NCI-H526 (cell line): ENCODE data around the gene MVD.
A peak's percentile ranks its signal among the peaks of the same experiment; 100 is the strongest.
"Not testable (repeated sequence)": the region's sequence is repeated elsewhere in the genome, so short reads cannot be mapped to it uniquely, and the experiment has no call there.

Experiments
- DNase-seq, 2 experiments: peaks; one replicate each; lab custom pipeline; 2025; lab: John Stamatoyannopoulos, UW

Gene MVD

DNA sequence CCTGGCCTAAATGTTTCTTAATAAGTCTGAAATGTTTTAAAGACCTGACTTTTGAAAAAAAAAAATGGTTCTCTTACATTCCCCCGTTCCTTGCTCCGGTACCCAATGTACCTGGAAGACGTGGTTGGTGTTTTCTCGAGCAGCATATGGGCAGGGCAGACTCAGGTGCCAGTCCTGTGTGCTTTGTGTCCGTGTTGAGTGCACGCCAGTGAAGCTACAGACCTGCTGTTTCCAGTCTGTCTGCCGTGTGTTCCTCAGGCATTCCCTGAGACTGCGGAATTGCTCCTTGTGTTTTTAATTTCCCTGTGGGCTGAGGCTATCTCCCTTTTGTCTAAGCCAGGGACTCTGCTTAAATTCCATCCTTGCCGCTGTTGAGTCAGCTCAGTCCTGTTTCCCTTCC is 36.2 kb downstream of the MVD start:
- DNase-seq: no peak

DNA sequence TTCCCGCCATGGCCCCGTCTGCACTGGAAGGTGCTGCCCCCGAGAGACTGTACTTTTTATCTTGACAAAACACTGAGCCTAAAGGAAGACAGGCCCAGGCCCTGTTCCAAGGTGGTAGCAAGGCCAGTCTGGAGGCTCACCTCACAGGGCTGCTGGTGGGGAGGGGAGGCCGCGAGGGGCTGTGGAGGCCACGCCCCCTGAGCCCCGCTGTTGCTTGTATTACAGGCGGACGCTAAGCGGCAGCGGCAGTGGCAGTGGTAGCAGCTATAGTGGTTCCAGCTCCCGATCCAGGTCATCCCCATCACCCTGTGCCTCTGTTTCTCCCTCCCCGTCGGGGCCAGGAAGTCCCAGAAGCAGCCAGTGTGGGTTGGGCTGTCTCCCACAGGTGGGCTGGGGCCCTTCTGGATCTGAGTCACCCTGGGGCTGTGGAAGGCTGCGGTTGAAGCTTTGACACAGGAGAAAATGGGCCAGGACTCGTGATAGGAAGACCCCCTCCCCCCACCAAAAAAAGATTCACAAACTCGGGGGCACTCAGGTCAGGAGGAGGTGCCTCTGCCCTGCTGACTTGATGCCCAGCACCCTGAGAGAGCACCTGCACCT is 37.8 kb downstream of the MVD start:
- DNase-seq: no peak

DNA sequence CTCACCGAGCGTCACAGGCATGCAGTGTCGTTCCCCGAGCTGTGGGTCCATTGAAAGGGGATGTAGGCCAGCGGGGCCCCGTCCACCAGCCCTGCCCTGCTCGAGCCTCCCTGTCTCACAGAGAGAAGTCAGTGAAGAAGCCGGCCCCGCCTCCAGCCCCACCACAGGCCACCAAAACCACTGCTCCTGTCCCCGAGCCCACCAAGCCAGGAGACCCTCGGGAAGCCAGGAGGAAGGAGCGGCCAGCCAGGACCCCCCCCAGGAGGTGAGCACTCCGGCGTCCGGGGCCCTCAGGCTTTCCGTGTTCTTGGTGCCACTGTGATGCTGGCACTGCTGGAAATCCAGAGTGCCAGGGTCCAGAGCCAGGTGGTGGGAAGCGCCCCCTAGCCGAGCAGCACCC is 38.4 kb downstream of the MVD start:
- no peak for DNase-seq

DNA sequence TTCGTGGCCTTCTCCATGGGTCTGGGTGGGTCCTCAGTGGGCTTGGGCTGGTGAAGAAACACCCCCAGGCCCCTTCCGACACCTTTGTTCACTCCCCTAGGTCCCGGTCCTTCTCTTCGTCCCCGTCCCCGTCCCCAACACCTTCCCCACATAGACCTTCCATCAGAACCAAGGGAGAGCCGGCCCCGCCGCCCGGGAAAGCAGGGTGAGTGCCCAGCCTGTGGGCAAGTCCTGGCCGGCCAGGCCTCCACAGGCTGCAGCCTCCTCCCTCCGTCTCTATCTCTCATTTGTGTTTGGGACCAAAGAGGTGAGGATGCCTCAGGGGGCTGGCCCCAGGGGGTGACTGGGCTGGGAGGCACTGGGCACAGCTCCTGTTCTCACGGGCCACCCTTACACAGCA is 39.0 kb downstream of the MVD start:
- no peak for DNase-seq

DNA sequence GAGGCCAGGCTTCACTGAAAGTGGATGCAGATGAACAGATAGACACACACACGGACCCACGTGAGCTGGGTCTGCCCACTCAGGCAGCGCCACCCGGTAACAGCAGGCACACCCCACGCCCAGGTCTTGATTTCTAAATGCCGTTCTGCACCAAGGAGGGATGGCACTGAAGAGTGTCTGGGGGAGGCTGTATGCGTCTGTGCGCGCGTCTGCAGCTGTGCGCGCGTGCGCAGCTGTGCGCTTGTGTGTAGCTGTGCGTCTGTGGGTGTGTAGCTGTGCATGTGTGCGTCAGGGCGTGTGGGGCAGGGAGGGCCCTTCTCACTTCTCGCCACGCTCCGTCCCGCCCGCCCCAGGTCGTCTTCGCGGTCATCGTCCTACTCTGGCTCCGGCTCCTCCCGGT is 40.0 kb downstream of the MVD start:
- DNase-seq: no peak

DNA sequence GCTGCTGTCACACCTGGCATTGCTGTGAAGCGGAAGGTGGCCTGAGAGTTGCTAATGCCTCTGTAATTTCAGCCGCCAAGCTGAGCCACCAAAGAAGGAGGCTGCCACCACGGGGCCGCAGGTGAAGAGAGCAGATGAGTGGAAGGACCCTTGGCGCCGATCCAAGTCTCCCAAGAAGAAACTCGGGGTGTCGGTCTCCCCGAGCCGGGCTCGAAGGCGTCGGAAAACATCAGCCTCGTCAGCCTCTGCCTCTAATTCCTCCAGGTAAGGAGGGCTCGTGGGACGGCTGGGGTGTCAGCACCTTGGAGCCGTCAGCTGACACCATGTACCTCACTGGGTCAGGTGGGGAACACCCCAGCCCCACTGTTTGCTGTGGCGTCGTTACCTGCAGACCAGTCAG is 40.8 kb downstream of the MVD start:
- no peak for DNase-seq

DNA sequence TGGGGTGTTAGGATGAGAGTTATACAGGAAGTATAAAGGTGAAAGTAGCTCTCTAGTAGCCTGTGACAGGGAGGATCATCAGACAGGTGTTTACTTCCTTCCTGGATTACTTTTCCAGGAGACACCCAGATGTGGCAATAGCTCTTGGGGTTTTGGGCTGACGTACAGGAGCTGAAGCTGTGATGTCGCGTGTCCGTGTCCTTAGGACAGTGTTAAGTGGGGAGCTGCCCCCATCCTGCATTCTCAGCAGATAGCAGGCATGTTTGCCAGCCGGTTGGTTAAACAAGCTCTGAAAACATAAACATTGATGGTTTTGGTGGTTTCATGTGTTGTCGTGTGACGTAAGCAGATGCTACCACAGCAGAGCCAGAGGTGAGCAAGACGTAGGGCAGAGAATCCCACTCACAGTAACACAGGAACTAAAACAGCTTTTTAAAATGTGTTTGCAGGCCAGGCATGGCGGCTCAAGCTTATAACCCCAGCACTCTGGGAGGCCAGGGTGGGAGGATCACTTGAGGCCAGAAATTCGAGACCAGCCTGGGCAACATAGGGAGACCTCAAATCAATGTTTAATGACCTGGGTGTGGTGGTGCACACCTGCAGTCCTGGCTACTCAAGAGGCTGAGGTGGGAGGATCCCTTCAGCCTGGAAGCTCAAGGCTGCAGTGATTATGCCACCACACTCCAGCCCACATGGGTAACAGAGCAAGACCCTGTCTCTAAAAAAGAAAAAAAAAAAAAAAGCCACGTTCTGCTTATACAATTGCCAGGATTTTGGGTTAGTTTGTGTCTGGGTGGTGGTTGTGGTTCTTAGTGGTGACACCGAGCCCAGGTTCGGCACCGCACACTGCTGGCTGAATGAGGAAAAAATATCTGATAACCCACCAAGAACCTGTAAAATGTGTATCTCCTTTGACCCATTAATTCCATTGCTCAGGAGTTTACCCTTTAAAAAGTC is 42.8 kb downstream of the MVD start:
- DNase-seq: no peak

DNA sequence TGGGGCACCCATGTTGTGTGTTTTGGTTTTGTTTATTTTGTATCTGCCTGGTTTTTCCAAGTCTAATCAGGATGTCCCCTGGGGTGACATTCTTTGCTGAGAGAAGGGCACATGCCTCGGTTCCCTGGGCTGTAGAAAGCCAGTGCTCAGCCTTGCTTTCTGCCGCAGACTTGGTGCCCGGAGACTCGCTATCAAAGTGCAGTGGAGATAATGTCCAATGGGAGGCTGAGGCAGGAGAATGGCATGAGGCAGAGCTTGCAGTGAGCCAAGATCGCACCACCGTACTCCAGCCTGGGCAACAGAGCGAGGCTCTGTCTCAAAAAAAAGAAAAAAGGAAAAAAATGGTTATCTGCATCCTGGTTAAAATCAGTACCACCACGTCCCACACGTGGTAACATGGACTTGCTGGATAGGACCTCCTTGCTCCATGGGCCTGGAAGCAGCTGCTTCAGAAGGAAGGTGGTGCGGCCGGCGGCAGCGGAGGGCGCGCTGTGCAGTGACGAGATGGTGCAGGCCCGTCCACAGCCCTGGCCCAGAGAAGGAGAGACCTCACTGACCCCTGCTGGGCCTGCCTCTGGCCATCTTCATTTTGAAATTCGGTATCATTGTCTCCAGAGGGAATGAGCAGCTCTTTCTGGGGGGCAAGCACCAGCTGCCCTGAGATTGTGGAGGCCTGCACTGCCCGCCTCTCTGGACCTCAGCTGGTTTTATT is 43.8 kb downstream of the MVD start:
- no peak for DNase-seq

DNA sequence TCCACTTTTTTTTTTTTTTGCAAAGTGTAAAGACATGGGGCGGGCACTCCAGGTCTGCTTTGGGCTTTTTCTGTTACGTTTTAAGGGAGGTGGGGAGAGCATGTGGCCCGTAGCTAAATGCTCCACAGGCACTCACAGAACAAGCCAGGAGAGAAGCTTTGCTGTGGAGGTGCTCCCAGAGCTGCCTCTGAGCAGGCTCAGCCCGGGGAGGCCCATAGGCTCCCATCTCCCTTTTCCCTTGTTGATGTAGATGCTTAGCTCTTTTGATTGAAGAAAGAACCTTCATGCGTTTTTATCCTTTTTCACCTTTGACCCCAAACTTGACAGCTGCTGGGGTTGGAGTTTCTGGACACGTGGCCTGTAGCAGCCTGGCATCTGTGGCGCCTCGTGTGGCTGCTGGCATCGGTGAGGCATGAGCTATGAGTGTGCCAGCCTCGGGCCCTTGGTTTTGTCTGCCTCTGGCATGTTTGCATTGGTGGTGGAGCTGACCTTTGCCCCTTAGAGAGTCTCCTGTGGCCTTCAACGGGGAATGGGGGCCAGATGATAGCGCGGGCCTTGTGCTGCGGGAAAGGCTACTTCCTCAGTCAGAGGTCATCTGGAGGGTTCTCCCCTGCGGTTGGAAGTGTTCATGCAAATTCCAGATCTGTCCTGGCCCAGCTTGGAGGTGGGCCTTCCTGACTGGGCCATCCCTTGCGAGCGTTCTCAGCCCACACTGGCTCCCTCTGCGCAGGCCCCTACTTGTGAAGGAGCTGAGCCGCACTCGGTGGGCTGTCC is 44.5 kb downstream of the MVD start:
- DNase-seq: no peak

DNA sequence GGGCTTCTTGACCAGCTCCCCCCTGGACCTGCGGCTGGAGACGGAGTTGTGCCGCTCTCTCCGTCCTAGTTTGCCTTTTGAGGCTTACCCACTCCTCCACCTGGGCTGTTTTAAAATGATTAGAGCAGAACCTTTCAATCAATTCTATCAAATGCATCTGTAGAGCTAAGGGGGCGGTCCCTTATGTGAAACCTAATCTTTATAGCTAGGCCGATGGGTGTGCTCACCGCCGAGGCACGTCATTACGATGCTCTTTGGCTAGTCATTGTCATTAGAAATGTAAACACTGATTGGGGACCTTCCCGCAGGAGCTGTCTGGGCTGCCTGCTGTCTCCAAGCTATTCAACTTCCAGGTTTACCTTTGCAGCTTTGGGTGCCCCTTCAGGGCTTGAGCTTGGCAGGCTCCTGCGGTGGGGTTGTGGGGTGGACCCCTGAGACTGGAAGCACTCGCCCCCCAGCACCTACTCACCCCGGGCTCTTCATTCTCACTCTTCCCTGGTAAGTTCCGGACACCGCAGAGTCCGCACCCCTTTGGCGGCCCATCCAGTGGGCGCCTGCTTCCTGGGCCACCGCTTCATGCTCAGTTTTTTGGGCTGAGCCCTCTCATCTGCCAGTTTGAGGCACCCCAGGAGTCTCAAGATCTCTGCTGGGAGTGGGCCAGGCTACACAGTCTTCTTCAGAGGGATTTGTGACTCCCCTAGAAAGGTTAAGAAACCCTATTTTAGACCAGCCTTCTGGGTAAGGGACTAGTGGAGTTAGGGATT is 45.4 kb downstream of the MVD start:
- DNase-seq: peak in 1 of 2 experiments; percentile 20

DNA sequence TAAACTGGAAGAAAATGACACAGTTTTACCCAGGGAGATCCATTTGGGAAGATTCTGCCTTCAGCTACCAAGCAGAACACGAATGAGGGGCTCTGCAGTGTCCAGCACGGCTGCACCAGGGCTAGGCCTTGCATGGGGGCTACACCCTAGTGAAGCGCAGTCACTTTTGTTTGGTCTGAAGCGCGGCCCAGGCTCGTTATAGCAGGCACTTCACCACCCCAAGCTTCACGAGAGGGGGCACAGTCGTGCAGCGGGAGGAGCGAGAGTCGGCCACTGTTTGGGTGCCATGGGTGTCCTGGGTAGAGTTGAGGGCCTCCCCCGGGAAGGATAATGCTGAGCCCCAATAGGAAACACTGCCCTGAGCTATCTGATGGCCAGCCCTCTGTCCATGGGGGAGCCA is 46.2 kb downstream of the MVD start:
- no peak for DNase-seq

DNA sequence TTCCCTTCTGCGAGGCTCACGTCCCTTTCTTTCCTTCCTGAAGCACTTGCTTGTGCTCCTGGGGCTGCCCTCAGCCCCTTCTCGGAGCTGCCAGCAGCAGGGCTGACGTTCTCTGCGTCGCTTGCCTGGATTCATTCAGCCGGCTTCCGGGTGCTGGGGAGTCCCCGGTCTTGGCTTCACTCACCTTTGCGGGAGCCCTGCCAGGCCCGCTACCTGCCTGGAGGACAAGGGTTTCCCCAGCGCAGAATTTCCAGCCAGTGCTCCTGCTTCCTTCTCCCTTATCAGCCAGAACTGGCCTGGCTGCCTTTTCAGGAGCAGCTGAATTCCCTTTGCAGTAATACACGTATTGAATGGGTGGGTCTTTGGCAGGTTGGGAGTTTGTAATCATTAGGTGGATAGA is 46.6 kb downstream of the MVD start:
- no peak for DNase-seq

DNA sequence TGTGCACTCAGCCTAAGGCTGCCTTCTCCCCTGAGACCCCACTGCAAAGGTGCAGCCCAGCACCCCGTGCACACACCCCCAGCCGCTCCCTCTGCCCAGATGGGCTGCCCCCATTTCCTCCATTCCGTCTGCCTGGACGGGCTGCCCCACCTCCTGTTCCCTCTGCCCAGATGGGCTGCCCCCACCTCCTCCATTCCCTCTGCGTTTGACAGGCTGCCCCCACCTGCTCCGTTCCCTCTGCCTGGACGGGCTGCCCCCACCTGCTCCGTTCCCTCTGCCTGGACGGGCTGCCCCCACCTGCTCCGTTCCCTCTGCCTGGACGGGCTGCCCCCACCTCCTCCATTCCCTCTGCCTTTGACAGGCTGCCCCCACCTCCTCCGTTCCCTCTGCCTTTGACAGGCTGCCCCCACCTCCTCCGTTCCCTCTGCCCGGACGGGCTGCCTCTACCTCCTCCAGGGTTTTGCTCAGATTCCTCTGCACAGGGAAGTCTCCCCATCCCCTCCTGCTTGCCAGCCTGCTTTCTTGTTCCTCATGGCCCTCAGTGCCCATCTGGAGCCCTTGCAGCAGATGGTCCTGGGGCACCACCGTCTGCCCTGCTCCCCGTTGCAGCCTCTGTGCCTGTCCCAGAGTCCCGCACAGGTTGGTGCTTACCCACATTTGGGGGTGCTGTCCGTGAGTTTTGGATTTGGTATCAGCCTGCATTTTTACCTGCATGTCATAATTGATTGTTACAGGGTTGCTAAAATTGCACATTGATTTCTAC is 47.9 kb downstream of the MVD start:
- DNase-seq: no peak

DNA sequence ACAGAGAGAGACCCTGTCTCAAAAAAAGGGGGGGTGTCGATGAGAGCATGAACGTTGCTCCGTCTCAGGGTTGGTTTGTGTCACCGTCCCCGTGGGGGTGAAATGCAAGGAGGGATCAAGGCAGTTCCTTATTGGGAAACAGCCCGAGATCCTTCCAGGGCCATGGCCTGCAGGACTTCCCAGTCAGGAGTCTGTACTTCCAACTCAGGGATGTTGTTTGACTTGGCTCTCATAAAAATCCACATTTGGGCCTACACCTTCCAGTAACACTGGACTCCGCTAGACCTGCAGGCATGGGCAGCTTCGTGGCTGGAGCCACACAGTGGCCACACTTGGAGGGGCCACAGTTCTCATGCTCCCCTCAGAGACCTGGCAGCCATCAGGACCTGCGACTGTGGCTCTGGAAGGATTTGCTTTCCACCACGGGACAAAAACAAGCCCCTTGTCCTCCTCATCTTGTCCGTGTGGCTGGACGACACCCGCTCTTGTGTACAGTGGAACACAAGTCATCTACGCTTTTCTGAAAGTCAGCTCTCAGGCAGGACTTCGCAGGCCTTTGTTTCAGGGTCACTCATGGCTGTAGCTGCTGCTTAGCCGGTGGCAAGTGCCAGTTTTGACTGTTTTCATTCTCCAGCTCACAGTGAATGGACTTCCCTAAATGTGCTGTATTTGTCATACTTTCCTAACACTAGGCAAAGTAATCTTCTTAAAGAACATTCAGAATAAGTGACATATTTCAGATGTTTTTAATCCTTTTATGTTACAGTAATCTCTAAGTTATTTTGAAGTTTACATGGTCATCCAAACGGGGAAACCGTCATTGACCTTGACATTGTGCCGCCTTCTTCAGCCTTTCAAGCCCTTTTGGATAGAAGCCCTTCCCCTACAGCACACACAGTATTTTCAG is 48.7 kb downstream of the MVD start:
- no peak for DNase-seq

DNA sequence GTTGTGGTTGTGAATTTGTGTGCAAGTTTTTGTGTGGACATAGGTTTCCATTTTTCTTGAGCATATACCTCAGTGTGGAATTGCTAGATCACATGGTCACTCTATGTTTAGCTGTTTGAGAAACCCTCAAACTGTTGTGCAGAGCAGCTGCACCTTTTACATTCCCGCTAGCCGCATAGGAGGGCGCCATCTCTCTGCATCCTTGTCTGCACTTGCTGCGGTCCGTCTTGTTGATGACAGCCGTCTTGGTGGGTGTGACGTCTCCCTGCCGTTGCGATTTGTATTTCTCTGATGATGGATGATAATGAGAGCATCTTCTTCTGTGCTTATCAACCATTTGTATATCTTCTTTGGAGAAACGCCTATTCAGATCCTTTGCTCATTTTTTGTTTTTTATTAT is 49.6 kb downstream of the MVD start:
- no peak for DNase-seq

DNA sequence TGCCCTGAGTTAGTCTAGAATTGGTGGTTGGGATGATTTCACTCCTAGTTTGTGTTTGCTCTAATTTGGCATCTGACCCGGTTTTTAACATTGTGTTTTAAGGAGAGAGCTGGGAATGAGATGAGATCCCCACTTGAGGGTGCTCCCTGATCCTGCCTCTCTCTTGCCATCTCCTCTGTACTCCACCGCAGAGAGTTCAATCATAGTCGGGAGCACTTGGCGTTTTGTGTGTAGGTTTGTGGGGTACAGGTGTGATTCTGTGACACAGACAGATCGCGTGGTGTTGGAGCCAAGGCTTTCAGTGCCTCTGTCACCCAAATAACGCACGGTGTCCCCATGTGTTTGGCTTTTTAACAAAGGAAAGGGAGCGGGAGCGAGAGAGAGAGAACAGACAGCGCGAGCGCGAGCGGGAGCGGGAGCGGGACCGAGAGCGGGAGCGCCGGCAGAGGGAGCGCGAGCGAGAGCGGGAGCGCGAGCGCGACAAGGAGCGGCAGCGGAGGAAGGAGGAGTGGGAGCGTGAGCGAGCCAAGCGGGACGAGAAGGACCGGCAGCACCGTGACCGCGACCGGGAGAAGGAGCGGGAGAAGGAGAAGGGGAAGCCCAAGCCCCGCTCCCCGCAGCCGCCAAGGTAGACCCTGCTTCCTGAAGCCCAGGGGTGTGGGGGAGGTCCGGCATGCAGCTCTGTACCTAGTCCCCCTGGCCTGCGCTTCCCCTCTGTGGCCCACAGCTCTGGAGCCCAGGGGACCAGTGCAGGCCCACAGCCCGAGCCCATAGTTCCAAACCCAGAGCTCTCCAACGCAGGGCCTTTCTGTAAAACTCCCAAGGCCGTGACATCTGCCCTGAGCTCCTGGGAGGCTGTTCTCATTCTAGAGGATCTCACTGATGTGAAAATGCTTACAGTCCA is 51.7 kb downstream of the MVD start:
- DNase-seq: no peak

DNA sequence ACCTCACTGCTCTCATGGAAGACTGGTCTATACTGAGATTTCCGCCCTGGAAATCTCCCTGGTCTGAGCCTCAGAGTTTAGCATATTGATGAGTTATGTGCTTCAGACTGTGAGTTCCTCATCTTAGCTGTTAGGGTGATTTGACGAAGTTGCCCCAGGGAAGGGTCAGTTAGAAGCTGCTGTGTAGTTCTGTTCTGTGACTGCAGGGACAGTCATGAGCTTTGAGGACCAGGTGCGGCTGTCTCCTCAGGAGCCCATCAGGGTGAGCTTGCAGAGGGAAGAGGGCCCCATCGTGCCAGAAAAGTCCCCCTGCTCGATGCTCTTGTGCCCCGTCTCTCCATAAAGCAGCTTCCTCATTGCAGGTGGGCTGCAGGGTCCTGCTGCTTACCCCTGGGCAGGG is 52.8 kb downstream of the MVD start:
- no peak for DNase-seq

DNA sequence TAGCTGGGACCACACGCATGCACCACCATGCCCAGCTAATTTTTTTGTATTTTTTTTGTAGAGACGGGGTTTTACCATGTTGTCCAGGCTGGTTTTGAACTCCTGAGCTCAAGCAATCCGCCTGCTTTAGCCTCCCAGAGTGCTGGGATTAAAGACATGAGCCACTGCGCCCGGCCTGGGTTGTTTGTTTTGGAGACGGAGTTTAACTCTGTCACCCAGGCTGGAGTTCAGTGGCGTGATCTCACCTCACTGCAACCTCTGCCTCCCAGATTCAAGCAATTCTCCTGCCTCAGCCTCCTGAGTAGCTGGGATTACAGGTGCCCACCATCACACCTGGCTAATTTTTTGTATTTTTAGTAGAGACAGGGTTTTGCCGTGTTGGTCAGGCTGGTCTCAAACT is 53.5 kb downstream of the MVD start:
- DNase-seq: not testable (repeated sequence)

DNA sequence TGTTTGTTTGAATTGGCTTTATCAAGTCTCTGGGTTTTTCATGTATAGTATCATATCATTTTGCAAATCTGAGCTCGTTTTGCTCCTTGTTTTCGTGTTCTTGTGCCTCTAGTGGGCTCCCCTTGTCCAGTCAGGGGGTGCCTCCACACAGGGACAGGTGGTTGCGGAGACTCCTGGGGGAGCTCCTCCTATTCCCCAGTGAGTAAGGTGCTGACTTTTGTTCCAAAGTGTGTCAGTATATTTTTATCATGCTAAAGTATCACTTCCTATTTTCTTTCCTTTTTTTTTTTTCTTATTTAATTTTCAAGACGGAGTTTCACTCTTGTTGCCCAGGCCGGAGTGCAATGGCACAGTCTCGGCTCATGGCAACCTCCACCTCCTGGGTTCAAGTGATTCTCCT is 54.8 kb downstream of the MVD start:
- no peak for DNase-seq
